ENCODE measurements around the gene SEC61A2. TPM values are rescaled to one million over a fixed set of nuclear protein-coding genes. Genes with fewer than 3 reads are reported as not detected.
"Not testable (repeated sequence)": the region's sequence is repeated elsewhere in the genome, so short reads cannot be mapped to it uniquely, and the experiment has no call there.

The SEC61A2 gene
- polyA plus RNA-seq (ENCODE audit: insufficient read length), result 11.8 TPM

DNA sequence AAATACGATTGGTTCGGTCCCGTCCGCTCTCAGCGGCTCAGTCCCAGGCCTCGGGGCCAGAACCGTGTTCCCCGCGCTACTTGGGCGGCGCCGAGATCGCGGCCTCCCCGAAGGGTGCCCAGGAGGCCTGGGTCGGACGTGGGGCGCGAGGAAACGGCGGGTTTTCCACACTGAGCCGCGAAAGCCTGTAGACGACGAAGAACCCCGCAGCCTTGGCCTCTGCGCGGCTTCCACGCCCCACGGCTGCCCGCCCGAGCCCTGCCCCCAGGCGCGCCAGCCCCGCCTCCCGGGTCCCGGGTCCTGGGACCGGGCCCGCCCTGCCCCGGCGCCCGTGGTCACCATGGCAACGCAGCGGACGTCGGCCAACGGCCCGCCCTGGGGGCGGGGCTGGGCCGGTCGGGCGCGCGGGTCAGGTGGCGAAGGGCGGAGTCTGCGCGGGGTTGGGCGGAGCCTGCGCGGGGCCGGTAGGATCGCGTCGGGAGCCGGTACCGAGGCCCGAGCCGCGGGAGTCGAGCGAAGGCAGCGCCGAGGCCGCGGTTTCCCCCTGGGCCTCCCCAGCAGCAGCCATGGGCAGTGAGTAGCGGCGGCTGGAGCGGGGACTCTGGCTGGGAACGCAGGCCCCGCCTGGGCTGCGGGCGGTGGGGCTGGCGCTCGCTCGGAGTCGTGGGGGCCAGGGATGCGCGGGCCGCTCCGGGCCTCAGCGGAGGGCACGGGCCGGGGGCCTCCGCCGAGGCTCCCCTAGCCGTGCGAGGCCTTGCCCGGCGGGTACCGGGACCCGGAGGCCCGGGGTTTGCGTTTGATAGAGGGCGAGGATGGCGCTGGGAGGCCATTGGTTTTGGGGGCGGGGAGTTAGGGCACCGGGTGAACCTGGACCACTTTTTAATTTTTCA, at the start of gene SEC61A2:
Gene SEC61A2, plus strand, starts transcription at position 456 of the 890 bp plus-strand sequence. Its CDS starts 111 bp downstream, at position 567.
- peak; percentile 95 for DNase-seq

DNA sequence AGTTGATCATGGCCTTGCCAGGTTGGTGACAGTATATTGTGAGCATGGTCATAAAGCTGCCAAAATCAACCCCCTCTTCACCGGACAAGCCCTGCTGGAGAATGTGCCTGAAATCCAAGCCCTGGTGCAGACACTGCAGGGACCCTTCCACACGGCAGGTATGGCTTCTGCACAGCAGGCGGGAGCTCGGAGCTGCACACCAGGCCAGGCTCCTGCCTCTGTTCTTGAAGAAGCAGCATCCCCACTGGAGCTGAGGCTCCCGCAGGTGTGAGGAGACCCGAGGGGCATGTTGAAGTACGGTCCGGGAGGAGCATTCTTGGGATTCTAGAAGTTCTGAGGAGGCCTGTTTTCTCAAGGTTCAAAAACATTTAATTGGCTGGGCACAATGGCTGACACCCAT, 48.0 kb upstream of the SEC61A2 start:
- no peak for DNase-seq

DNA sequence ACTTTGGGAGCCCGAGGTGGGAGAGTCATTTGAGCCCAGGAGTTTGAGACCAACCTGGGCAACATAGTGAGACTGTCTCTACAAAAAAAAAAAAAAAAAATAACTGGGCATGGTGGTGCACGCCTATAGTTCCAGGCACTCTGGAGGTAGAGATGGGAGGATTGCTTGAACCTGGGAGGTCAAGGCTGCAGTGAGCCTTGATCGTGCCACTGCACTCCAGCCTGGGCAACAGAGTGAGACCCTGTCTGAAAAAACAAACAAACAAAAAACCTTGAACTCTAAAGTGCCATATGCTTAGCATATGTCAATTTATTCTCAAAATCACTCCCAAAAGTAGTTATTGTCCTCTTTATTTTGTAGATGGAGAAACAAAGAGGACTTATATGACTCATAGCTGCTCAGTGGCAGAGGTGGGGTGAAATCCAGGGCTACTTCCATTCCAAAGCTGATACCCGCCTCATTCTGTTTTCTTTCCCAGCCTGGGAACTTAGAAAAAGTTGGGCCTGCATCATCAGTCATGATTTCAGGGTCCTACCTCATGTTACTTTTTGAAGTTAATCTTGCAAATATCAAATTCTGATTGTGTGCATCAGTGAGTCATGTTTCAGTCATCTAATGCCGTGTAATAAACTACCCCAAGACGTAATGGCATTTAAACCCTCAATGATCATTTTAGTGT, 47.5 kb upstream of the SEC61A2 start:
- no peak for DNase-seq

DNA sequence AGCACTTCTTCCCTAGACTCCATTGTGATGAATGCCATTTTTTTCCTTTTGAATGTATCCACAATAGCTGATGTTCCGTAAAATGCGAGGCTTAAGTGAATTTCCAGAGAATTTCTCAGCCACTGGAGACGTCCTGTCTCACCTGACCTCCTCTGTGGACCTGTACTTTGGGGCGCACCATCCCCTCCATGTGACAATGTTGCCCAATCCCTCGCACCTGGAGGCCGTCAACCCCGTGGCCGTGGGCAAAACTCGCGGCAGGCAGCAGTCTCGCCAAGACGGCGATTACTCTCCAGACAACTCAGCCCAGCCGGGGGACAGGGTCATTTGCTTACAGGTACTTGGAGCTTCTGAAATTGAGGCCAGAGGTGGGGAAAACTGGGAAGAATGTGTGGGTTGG, 40.6 kb upstream of the SEC61A2 start:
- DNase-seq, result no peak

DNA sequence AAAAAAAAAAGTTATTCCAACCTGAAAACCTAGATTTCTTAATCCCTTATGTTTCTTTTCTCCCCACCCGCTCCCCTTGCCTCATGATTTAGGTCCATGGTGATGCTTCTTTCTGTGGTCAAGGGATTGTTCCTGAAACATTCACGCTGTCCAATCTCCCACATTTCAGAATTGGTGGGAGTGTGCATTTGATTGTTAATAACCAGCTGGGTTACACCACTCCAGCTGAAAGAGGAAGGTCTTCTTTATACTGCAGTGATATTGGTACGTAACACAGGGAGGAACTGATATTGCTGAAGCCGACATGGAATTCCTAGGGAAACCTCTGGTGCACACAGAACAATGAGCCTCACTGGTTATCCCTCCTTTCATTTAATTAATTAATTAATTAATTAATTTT, 38.1 kb upstream of the SEC61A2 start:
- DNase-seq, result no peak

DNA sequence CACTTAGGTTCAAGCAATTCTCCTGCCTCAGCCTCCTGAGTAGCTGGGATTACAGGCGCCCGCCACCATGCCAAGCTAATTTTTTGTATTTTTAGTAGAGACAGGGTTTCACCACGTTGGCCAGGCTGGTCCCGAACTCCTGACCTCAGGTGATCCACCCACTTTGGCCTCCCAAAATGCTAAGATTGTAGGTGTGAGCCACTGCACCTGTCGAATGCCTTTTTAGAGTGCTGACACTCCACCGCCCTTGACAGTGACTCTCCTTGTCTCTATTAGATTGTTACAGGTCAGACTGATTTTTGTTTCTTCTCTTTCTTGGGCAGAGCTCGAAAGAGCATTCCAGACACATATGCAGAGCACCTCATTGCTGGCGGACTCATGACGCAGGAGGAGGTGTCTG, 32.1 kb upstream of the SEC61A2 start:
- not testable (repeated sequence) for DNase-seq

DNA sequence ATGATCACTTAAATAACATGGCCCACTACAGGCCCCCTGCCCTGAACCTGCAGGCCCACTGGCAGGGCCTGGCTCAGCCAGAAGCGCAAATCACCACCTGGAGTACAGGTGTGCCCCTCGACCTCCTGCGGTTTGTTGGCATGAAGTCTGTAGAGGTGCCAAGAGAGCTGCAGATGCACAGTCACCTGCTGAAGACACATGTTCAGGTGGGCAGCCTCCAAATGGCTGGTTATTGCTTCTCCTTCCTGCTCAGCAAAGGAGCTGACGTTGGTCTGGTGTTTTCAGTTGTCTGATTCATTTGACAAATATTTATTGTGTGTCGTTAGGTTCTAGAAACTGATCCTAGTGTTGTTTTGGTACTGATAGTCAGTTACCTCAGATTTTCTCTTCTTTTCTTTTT, 31.7 kb upstream of the SEC61A2 start:
- DNase-seq, result no peak

DNA sequence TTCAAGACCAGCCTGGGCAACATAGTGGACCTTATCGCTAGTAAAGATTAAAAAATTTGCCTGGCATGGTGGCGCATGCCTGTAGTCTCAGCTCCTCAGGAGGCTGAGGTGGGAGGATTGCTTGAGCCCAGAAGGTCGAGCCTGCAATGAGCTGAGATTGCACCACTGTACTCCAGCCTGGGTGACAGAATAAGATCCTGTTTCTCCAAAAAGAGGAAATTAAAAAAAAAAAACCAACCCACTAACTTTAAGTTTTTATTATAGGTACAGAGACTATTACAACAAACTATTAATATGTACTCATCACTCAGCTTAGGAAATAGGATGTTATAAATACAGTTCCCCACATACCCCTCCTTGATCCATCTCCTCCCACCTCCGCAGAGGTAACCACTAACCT, 30.5 kb upstream of the SEC61A2 start:
- no peak for DNase-seq

DNA sequence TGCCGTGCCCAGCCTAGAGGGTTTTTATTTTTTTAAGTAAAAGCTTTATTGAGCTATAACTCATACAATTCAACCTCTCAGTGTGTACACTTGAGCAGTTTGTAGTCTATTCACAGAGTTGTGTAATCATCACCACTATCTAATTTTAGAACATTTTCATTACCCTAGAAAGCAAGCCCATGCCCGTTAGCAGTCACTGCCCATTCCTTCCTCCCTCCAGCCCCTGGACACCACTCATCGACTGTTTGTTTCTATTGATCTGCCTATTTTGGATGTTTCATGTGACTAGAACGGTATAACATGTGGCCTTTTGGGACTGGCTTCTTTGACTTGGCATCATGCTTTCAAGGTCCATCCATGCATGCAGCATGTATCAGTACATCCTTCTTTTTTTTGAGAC, 25.7 kb upstream of the SEC61A2 start:
- DNase-seq, result no peak

DNA sequence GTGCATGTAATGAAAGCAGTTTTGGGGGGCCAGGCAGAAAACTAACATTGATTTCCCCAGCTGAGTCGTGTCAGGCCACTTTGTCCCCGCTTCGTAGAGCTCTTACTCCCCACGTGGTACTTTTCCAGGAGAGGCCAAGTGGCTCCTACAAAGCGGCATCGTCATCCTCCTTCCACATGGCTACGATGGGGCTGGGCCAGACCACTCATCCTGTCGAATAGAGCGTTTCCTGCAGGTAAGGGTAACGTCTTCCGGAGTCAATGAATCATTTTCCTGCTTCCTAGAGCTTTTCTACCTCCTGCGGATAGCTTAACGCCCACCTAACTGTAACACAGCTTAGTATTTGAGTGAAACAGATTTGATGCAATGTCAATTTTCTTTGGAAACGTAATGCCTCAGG, 21.7 kb upstream of the SEC61A2 start:
- no peak for DNase-seq

DNA sequence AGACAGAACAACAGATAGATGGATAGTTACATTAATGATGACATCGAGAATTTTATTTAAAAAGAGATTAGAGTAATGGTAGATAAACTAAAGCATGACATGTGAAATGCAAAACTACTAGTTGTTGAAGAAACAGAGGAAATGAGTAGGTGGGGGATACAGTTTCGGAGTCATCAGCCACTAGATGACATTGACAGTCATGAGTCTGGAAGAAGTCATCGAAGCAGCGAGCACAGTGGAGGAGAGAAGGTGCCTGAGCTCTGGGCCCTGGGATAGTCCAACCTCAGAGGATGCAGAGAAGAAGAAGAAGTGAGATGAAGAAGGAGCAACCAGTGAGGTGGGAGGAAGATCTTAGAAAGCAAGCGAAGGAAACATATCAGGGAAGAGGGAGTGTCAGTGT, 20.2 kb upstream of the SEC61A2 start:
- DNase-seq, result no peak

DNA sequence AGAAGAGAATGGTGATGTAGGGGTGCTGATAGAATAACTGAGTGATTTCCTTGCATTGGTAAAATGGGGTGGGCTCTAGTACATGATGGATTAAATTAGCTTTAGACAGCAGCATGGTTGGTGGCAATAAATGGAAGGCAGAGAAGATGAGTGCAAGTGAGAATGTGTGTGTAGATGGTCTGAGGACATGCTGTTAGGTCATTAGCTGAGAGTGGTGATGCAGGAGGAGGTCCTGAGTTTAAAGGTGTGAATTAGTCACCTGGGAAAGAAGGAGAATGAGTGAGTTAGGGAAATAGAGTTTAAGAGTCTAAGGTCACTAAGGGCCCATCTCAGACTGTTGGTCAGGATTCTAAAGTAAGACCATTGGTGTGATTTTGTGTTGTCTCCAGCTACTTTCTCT, 17.9 kb upstream of the SEC61A2 start:
- no peak for DNase-seq

DNA sequence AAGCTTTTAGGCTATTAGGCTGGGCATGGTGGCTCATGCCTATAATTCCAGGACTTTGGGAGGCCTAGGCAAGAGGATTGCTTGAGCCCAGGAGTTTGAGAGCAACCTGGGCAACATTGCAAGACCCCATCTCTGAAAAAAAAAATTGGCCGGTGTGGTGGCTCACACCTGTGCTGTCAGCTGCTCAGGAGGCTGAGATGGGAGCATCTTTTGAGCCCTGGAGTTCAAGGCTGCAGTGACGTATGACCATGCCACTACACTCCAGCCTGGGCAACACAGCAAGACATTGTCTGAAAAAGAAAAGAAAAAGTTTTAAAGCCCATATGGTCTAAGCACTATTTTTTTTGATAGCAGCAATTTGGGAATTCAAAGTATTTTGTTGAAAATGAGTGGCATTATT, 15.8 kb upstream of the SEC61A2 start:
- DNase-seq, result no peak

DNA sequence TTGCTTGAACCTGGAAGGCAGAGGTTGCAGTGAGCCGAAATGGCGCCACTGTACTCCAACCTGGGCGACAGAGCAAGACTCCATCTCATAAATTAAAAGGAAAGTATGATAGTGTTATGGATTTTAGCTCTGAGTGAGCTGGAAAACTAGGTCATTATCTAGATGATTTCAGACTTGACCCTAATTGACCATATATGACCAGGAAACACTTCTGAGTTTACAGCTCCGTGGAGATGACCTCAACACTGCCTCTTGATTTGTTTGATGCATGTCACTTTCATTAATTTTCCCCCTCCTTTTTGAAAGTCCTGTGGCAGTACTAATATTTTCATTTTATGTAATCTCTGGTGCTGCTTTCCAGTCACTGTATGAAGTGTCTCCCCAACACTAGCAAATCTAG, 7.8 kb upstream of the SEC61A2 start:
- no peak for DNase-seq

DNA sequence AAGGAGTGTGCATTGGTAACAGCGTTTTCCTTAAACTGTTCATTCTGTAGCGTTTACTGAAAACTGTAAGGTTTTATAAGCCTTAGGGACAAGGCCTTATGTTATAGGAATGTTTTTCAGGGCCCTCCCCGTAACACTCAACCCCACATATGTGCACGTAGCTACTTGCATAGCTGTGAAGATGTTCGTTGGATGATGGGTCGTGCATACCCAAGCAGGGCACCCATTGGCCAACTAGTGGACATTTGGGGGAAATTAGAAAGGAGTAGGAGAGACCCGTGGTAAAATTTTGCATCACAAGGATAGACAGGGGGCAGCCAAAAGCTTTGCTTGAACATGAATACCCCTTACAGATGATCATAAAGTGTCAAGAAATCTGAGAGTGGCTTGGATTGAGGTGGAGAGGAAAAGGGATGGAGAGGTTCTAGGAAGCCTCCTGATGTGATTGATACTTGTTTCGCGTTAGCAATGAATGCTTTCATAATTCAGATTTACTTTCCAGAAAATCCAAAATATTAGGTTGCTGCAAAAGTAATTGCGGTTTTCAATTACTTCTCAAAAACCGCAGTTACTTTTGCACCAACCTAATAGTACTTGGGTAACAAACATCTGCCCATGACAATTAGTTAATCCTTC, 878 bp downstream of the SEC61A2 start:
- peak; percentile 24 for DNase-seq

DNA sequence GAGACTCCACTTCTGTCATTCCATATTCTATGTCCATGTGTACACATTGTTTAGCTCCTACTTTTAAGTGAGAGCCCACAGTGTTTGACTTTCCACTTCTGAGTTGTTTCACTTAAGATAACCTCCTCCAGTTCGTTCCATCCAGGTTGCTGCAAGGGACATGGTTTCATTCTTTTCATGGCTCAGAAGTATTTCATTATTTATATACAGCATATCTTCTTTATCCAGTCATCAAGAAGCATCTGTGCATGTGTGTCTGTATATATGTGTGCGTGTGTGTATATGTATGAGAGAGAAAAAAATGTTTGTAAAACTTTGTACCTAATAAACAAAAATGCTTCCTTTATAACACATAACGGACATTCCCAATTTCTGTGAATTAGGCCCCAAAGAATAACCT, 6.2 kb downstream of the SEC61A2 start:
- DNase-seq, result no peak

DNA sequence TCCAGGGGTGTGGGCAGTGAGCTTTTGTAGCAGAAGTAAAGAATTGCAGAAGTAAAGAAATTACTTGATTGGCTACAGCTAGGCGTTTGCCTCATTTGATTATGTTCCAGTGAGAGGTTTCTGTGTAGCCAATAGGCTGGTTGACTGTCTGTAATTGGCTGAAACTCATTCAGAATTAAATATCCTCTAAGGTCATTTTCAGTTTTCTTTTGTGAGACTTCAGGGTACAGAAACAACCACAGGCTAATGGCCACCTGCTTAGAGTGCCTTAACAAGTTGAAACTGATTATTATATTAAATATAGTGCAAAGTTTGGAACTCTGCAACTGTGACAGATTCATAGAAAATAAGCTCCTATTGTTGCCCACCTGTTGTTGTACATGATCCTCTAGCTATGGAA, 10.6 kb downstream of the SEC61A2 start:
- no peak for DNase-seq

DNA sequence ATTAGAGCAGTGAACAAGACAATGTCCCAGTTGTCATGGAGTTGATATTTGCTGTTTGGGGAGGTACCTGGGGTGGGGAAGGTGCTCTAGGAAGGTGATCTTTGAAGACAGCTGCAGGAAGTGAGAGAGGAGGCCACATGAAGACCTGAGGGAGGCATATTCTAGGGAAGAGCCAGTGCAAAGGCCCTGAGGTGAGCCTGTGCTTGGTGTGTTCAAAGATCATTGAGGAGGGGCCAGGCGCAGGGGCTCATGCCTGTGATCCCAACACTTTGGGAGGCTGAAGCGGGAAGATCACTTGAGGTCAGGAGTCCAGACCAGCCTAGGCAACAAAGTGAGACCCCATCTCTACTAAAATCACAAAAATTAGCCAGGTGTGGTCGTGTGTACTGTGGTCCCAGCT, 15.1 kb downstream of the SEC61A2 start:
- no peak for DNase-seq

DNA sequence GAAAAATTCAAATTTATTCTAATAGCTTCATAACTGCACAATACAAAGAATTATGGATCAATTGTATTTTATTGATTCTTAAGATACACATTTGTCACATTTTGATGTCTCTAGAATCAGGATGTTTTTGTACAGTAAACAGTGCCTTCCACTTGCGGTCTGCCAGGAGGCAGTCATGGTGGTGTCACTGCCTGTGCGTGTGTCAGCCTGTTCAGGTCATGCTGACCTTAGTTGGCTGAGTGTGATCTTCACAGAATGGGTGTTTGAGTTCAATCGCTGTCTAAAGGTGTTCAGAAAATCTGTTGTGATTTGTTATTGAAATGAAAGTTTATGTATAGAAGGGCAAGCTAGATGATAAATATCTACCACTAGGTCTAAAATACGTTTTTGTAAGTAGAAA, 20.7 kb downstream of the SEC61A2 start:
- no peak for DNase-seq

DNA sequence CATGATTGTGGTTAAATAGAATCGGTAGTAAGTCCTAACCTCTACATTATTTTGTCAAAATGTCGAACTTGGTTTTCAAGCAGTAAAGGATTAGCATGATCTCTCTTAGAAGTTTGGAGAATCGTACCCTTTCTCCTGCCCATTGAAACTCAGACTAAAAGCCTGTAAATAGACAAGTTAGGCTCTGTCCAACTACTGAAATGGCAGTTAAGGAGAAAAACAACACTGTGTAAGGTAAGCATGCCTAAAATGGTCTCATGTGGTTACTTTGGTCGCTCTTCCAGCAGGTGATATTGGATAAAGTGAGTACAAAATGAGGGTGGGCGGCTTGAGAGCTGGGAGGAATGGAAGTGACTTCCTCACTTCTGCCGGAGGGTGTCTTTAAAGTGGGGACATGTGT, 25.0 kb downstream of the SEC61A2 start:
- DNase-seq, result no peak

DNA sequence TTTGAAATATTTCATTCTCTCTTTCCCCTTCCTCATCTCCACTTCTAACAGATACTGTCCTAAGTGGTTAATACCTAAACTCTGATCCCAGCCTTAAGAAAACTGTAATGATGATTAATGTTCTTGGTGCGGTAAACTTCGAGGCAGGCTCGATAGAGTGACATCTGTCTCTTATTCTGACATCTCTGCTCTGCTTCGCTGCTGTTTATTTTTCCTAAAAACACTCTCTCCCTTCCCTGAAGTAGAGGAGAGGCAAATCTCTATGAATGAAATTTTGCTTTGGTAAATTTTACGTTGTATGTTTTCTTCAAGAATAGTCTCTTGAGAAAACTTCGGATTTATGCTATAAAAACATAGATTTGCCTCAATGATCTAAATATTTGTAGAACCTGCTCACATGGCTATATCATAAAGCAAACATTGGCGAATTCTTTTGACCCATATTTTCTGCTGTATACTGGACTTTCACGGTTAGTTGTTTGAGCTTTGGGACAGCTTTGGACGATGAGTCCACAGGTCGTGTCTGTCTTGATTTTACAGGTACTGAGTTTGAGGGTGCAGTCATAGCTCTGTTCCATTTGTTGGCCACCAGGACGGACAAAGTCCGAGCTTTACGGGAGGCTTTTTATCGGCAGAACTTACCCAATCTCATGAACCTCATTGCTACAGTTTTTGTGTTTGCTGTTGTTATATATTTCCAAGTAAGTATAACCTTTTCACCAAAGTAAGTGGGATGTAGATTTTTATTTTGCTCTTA, 27.1 kb downstream of the SEC61A2 start:
- no peak for DNase-seq

DNA sequence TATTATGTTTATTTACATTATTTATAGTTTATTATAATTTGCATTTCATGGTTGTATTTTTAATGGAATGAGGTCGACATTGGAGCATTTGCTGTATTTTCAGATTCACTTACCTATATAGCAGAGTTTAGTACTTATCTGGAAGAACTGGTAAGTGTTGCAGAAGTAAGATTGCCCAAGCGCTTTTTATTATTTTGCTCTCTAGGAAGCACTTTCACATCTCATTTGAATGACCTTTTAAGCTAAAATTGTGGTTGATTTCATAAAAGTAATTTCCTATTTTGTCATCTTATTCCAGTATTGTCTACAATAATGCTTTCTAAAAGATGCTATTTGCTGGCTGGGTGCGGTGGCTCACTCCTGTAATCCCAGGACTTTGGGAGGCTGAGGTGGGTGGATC, 28.6 kb downstream of the SEC61A2 start:
- no peak for DNase-seq

DNA sequence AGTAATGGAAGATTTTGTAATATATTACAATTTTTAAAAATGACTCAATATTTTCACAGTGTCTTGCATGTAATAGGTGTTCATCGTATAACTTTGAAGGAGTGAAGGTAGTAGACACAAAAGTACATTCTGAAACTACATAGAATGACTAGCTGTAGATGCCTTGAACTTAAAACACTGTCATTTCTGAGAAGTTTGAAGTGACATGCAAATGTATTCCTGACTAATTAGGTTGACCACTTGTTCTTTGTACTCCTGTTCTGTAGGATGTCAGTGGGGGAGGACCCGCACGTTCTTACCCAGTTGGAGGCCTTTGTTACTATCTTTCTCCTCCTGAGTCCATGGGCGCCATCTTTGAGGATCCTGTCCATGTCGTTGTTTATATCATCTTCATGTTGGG, 31.2 kb downstream of the SEC61A2 start:
- DNase-seq, result no peak

Data from hindlimb muscle (tissue), 1 donor.